Right atrium auricular region (tissue), 2 donors: ENCODE results near the gene CLIP2. TPM values are rescaled to one million over a fixed set of nuclear protein-coding genes. Genes with fewer than 3 reads are reported as not detected.

ENCODE experiments used
- DNase-seq: peaks from one replicate; pipeline ENCODE4 v3.0.0-alpha.2; 2019; ENCODE audit warnings: low spot score
- H3K27ac ChIP-seq, 2 donors: fragments of 200-600 bp; sonication (generic); 1 replicate in 1 of 2; 2 replicates in 1 of 2; pipeline ENCODE4 v1.5.1; 2016 to 2019
- H3K27me3 ChIP-seq, 2 donors: fragments of 200-600 bp; sonication (generic); one replicate each; pipeline versions ENCODE4 v1.5.1 to v1.6.0; 2017 to 2019
- H3K36me3 ChIP-seq: fragments of 200-600 bp; sonication (generic); one replicate; pipeline ENCODE4 v1.5.1; 2016
- H3K4me1 ChIP-seq, 2 donors: fragments of 200-600 bp; sonication (generic); one replicate each; pipeline versions ENCODE4 v1.5.1 to v1.6.0; 2017 to 2019
- H3K4me3 ChIP-seq, 2 donors: fragments of 200-600 bp; sonication (generic); 1 replicate in 1 of 2; 2 replicates in 1 of 2; pipeline ENCODE4 v1.5.1; 2017 to 2019; ENCODE audit warnings: mild to moderate bottlenecking in 1 of 2, moderate library complexity in 1 of 2
- H3K9me3 ChIP-seq, 2 donors: fragments of 200-600 bp; sonication (generic); one replicate each; pipeline ENCODE4 v1.5.1; 2019
- CTCF ChIP-seq, 2 donors: fragments of 200-600 bp; sonication (generic); IDR thresholded peaks; one replicate each; pipeline ENCODE4 v1.5.1; 2019; ENCODE audit warnings: antibody characterized with exemption in 2 of 2
- total RNA-seq, 2 donors: library from RNA; depleted of rRNA; stranded (reverse); fragments of >200 nt; gene quantifications; one replicate each; pipeline ENCODE4 v1.1.0, GENCODE V29; 2016

Gene CLIP2
- total RNA-seq, 2 donors from 2014 or later = 9.5 to 12.1 TPM

GRCh38 chr7:74365322-74366022, 76.3 kb downstream of the CLIP2 start:
- H3K36me3 ChIP-seq = peaks cover under 1% of the 10 kb centered on the region
- TF ChIP-seq CTCF (IDR thresholded peaks at IDR 0.05) = no peak
- no peaks in the 10 kb centered on the region for H3K4me1 ChIP-seq
- H3K4me3 ChIP-seq = no peak overlapping the region
- H3K27me3 ChIP-seq = no peaks in the 10 kb centered on the region
- no peaks in the 10 kb centered on the region for H3K9me3 ChIP-seq
- peak; percentile 70 for DNase-seq
- H3K27ac ChIP-seq = no peak overlapping the region

- H3K4me1 ChIP-seq = peaks cover 0 to 16% of the 10 kb centered on the region in 2 donors
- no peaks in the 10 kb centered on the region for H3K9me3 ChIP-seq
- H3K27me3 ChIP-seq = no peaks in the 10 kb centered on the region
- TF ChIP-seq CTCF (IDR thresholded peaks at IDR 0.05) = no peak
- peak overlapping the region; percentile 29 to 39 for H3K27ac ChIP-seq
- H3K4me3 ChIP-seq = peak overlapping the region in 1 of 2 donors; percentile 24
- DNase-seq = no peak
- H3K36me3 ChIP-seq = peaks cover 11% of the 10 kb centered on the region
These were observed 82.5 kb downstream of the CLIP2 start for GRCh38 chr7:74371381-74372341.

- peaks cover 0 to 16% of the 10 kb centered on the region in 2 donors for H3K4me1 ChIP-seq
- H3K4me3 ChIP-seq = peak overlapping the region; percentile 3 to 24
- peak overlapping the region; percentile 29 to 39 for H3K27ac ChIP-seq
- peaks cover 18% of the 10 kb centered on the region for H3K36me3 ChIP-seq
- DNase-seq = no peak
- TF ChIP-seq CTCF (IDR thresholded peaks at IDR 0.05) = no peak
- no peaks in the 10 kb centered on the region for H3K9me3 ChIP-seq
- H3K27me3 ChIP-seq = no peaks in the 10 kb centered on the region
These were observed 83.4 kb downstream of the CLIP2 start for GRCh38 chr7:74372511-74373111.

- no peak overlapping the region for H3K4me3 ChIP-seq
- peaks cover 0 to 16% of the 10 kb centered on the region in 2 donors for H3K4me1 ChIP-seq
- H3K36me3 ChIP-seq = peaks cover 18% of the 10 kb centered on the region
- no peaks in the 10 kb centered on the region for H3K9me3 ChIP-seq
- H3K27me3 ChIP-seq = no peaks in the 10 kb centered on the region
- no peak for TF ChIP-seq CTCF (IDR thresholded peaks at IDR 0.05)
- no peak overlapping the region for H3K27ac ChIP-seq
- no peak for DNase-seq
These were observed 84.3 kb downstream of the CLIP2 start for GRCh38 chr7:74373536-74373935.

- no peak overlapping the region for H3K4me3 ChIP-seq
- H3K4me1 ChIP-seq = peaks cover 0 to 16% of the 10 kb centered on the region in 2 donors
- peaks cover 18% of the 10 kb centered on the region for H3K36me3 ChIP-seq
- H3K9me3 ChIP-seq = no peaks in the 10 kb centered on the region
- DNase-seq = no peak
- no peak overlapping the region for H3K27ac ChIP-seq
- TF ChIP-seq CTCF (IDR thresholded peaks at IDR 0.05) = no peak
- no peaks in the 10 kb centered on the region for H3K27me3 ChIP-seq
These were observed 86.6 kb downstream of the CLIP2 start for GRCh38 chr7:74375726-74376220.
